Measurements from ENCODE around the gene SYNGR3.

The SYNGR3 gene

DNA sequence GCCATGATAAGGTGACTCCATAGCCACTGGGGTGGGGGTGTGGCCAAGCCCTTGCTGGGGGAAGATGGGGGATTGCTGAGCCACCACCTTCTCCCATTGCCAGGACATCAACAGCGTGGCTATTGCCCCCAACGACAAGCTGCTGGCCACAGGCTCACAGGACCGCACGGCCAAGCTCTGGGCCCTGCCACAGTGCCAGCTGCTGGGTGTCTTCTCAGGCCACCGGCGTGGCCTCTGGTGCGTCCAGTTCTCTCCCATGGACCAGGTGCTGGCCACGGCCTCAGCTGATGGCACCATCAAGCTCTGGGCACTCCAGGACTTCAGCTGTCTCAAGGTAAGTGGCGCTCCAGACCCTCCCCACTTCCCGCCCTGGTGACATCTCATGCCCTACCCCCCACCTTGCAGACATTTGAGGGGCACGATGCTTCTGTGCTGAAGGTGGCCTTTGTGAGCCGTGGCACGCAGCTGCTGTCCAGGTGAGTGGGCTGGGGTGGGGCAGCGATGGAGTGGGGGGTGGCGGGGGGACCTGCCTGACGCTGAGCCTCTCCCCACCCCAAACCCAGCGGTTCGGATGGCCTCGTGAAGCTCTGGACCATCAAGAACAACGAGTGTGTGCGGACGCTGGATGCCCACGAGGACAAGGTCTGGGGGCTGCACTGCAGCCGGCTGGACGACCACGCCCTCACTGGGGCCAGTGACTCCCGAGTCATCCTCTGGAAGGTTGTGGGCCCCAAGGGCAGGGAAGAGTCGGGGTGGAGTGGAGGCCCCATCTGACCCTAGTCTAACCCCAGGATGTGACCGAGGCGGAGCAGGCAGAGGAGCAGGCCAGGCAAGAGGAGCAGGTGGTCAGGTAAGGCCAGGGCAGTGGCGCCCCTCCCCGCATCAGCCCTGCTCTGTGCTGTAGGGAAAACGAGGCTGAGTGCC, 12.6 kb upstream of the SYNGR3 start:
- DNase-seq: no peak

DNA sequence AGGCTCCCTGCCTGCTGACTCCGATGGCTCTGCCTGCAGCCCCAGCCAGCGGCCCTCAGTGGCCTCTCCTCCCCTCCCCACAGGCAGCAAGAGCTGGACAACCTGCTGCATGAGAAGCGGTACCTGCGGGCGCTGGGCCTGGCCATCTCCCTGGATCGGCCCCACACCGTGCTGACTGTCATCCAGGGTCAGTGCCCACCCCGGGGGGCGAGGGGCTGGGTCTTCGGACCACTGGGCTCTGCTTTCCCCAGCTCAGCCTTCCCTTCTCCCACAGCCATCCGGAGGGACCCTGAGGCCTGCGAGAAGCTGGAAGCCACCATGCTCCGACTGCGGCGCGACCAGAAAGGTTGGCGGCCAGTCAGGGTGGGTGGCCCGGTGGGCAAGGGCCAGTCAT, 11.9 kb upstream of the SYNGR3 start:
- DNase-seq: no peak

- DNase-seq: no peak
Measured at GRCh38 chr16:1978476-1979120, 11.2 kb upstream of the SYNGR3 start.

DNA sequence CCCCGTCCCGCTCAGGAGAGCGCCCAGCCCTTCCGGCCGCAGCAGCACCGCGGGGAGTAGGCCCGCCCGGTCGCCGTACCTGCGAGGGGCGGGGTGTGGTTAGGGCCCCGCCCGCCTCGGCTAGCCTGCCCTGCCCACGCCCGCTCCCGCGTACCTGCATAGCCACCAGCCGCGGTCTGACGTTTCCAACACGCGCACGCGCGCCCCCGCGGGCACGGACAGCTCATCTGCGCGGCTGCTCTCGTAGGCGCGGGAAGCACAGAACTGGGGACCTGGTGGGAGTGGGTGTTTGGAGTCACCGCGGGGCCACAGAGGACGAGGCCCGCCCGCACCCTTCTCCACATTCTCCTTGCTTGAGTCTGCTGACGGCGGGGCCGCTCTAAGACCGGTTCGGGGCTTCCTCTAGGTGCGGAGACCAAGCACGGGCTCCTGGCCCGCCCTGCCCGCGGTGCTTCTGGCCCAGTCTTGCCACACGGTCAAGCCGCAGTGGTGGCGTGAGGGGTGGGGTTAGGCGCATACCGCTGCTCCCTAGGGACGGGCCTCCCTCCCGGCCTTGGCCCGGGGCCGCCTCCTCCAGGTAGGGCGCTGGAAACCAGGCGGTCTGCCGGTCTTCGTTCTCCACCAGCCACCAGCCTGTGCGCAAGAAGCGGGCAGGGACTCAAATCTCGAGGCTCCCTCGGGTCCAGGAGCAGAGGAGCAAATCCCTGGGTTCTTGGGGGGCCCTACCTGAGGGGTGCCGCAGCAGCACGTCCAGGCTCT, 10.3 kb upstream of the SYNGR3 start:
- no peak for DNase-seq

DNA sequence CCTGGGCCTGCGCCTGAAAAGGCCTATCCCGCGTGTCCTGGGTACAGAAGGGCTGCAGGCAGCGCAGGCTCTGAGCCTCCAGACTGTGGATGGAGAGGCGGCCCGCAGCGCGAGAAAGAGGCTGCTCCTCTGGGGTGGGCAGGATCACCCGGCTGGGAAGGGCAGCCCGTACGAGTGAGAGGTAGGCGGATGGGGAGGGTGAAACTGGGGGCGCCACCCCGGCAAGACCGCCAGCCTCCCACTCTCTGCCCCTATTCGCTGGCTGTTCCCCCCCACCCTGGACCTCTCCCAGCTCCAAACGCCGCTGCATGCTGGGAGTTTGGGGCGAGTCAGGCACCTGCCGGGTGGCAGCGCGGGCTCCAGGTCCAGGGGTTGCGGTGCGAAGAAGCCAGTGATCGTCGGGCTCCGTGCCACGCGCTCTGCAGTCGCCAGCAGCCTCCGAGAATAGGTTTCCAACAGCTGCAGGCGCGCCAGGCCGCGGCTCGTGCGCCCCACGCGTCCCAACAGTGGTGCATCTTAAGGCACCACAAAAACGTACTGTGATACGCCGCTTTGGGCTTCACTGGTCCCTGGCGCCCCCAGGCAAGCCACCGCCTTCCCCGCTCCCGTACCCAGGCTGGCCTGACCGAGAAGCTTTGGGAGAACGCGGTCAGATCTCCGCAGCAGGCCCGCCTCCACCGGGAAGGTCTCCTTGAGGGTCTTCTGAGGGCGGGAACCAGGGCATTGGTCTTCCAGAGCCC, 9.6 kb upstream of the SYNGR3 start:
- no peak for DNase-seq

- no peak for DNase-seq
Measured at GRCh38 chr16:1980770-1981087, 9.0 kb upstream of the SYNGR3 start.

DNA sequence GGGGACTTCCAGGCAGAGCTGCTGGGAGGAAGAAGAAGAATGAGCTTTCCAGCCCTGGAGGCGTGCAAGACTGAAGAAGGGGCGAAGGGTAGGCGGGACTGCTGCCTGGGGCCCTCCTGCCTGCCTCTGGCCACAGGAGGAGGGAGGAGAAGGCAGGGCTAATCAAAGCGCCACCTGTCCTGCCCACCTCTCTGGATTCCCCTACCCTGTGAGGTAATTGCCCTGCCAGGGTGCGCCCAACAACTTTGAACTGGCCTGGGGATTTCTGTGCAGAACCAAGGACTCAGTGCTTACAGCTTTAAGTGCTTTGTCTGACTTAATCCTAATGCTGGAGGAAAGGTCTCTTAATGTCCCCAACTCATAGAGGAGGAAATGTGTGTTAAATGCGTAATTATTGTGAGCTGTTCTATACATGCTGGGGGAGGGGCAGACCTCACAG, 8.4 kb upstream of the SYNGR3 start, which contains the start of gene NOXO1:
Gene NOXO1, minus strand, starts transcription at position 72 of the 439 bp plus-strand sequence. CDS start 290 bp downstream, outside the sequence.
- DNase-seq: no peak

DNA sequence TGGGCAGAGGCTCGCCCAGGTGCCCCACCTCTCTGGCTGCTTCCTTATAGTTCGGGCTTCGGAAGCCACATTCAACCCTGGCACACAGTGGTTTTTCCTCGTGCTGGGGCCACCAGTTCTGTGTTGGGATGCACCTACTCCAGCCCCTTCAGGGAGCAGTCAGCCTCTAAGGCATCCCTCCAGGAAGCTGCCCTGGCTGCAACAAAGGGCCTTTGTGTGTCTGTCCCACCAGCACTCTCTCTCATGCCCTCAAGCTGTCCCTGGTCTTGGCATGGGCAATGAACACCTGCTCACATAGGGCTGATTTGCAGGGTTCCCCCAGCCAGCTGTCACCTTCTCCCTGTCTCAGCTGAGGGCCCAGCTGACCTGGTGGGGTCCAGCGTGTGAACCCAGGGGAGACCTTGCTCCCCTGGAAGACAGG, 7.7 kb upstream of the SYNGR3 start:
- DNase-seq: no peak

DNA sequence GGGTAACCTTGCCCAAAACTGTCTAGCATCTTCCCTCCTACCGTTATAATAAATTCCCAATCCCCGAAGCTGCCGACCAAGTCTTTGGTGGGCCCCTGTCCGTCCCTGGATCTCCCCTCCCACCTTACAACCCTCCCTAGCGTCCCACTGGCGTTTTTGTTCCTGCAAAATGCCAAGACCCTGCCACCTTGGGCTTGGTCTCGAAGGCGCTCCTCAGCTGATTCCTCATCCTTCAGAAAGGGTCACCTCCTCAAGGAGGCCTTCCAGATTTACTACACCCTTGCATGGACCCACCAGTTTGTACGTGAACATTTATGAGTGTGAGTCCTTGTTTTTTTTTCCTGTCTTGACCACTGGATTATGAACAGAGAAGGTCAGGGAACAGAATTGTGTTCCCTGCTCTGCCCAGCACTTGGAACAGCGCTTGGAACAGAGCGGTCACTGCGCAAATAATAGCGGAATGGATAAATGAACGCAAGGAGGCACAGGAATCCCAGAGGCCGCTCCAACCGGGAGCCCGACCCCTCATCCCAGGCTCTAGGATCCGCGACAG, 6.7 kb upstream of the SYNGR3 start:
- DNase-seq: no peak

GRCh38 chr16:1983544-1984346, 6.0 kb upstream of the SYNGR3 start, which contains the start of gene GFER:
Gene GFER, plus strand, starts transcription at chr16:1984193. Its CDS starts 26 bp downstream, at chr16:1984219.
- peak; percentile 92 for DNase-seq

GRCh38 chr16:1984347-1985225, 5.2 kb upstream of the SYNGR3 start:
- no peak for DNase-seq

GRCh38 chr16:1985466-1986150, 4.2 kb upstream of the SYNGR3 start:
- no peak for DNase-seq

GRCh38 chr16:1987198-1987597, 2.6 kb upstream of the SYNGR3 start:
- no peak for DNase-seq

DNA sequence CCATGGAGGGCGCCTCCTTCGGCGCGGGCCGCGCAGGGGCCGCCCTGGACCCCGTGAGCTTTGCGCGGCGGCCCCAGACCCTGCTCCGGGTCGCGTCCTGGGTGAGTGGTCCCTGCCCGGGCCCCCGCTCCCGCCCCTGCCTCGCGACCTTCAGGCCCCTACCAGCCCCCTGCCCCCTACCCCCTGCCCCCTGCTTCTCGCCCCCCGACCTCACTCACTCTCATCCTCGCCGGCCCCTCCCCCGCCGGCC, 256 bp downstream of the SYNGR3 start:
- DNase-seq: no peak

DNA sequence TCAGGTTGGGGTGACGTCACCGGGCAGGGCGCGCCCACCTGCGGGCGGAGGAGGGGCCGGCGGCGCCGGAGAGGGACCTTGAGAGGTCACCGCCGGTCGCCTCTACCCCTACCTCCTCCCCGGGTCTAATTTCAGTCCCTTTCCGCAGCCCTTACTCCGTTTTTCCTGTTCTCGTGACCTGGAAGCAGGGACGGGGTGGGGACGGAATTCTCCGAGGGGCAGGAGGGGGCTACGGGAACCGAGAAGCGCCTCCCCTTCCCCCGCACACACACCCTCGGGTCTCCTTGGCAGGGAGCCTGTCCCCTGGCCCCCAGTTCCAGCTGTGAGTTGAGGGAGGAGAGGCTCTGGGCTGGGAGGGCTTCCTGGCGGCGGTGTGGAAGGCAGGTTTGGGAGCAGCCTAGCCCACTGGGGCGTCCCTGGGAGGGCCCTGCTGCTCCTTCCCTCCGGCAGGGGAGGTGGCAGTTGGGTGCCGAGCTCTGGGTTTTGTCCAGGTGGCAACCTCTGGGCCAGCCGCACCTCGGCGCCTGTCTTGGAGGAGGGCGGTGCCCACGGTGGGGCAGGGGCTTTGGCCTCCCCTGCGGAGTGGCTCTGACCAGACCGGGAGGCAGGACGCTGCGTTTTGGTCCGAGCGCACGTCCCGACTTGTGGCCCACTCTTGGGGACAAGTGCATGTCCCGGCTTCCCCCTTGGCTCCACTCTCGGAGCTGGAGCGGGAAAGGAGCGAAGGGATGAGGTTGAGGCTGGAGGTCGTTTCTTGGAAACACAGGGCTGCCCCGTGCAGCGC, 773 bp downstream of the SYNGR3 start:
- no peak for DNase-seq

DNA sequence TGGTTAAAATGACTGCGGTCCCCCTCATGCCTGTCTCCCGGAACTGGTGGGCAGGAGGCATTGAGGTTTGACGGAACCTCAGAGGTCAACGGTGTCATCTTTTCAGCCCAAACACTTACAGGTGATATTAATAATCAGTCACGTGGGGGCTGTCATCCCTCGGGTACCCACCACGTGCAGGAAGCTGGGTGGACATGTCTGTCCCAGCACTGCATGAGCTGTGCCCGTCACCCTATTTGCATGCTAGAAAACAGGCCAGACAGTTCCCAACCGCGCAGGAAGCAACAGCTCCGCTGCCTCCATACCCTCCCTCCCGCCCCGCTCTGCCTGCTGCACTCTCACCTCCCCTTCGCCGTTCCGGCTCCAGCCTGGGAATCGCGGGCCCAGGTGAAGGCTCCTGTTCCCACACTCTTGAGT, 1.4 kb downstream of the SYNGR3 start:
- DNase-seq: no peak

DNA sequence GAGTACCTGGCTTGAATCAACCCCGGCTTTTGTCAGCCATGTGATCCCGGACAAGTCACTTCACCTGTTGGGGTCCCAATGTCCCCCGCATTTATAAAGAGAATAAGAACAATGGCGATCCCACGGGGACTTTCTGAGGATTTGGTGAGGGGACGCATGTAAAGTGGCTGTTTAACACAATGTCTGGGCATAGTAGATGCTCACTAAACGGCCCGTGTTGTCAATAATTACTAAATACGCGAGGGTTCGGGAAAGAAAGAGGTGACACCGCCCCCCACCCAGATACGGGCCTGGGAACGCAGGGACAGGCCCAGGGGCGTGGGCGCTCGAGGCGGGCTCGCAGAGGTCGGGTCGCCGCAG, 1.8 kb downstream of the SYNGR3 start:
- no peak for DNase-seq

GRCh38 chr16:1991948-1992703, 2.4 kb downstream of the SYNGR3 start:
- peak; percentile 92 for DNase-seq

Measured in fibroblast of skin of right biceps (primary cell).